ENCODE measurements around the gene ABCC1. TPM values are rescaled to one million over a fixed set of nuclear protein-coding genes. Genes with fewer than 3 reads are reported as not detected.
"Not testable (repeated sequence)": the region's sequence is repeated elsewhere in the genome, so short reads cannot be mapped to it uniquely, and the experiment has no call there.

Gene ABCC1
- total RNA-seq: 2.5 TPM

GRCh38 chr16:15949210-15950160, at the start of gene ABCC1:
Gene ABCC1 (plus strand): TSS chr16:15949616. CDS start chr16:15949752, 136 bp downstream.
- DNase-seq (ENCODE audit: low spot score): no peak
- peak; percentile 82 for ATAC-seq

- ATAC-seq: no peak
- DNase-seq (ENCODE audit: low spot score): no peak
Measured at GRCh38 chr16:15900357-15900756, 49.1 kb upstream of the ABCC1 start.

GRCh38 chr16:15900901-15901500, 48.4 kb upstream of the ABCC1 start:
- ATAC-seq (no peak), DNase-seq (ENCODE audit: low spot score) (no peak)

GRCh38 chr16:15903960-15904359, 45.5 kb upstream of the ABCC1 start:
- ATAC-seq (no peak), DNase-seq (ENCODE audit: low spot score) (no peak)

GRCh38 chr16:15906439-15906838, 43.0 kb upstream of the ABCC1 start:
- ATAC-seq: no peak
- DNase-seq (ENCODE audit: low spot score): no peak

GRCh38 chr16:15907863-15908478, 41.4 kb upstream of the ABCC1 start:
- ATAC-seq (peak; percentile 29), DNase-seq (ENCODE audit: low spot score) (no peak)

GRCh38 chr16:15911198-15911597, 38.2 kb upstream of the ABCC1 start:
- ATAC-seq: no peak
- no peak for DNase-seq (ENCODE audit: low spot score)

GRCh38 chr16:15913046-15913698, 36.2 kb upstream of the ABCC1 start:
- no peak for ATAC-seq
- DNase-seq (ENCODE audit: low spot score): no peak

- no peak for DNase-seq (ENCODE audit: low spot score)
Measured at GRCh38 chr16:15915555-15916081, 33.8 kb upstream of the ABCC1 start.

GRCh38 chr16:15916323-15916722, 33.1 kb upstream of the ABCC1 start:
- no peak for ATAC-seq
- DNase-seq (ENCODE audit: low spot score): no peak

More at GRCh38 chr16:15915555-15916081, 33.8 kb upstream of the ABCC1 start:
- ATAC-seq: no peak

- not testable (repeated sequence) for DNase-seq (ENCODE audit: low spot score); ATAC-seq
Measured at GRCh38 chr16:15918314-15918713, 31.1 kb upstream of the ABCC1 start.

GRCh38 chr16:15919331-15919730, 30.1 kb upstream of the ABCC1 start:
- no peak for DNase-seq (ENCODE audit: low spot score)
- ATAC-seq: no peak

GRCh38 chr16:15924996-15925395, 24.4 kb upstream of the ABCC1 start:
- no peak for ATAC-seq
- DNase-seq (ENCODE audit: low spot score): no peak

- ATAC-seq: no peak
- no peak for DNase-seq (ENCODE audit: low spot score)
Measured at GRCh38 chr16:15925631-15926030, 23.8 kb upstream of the ABCC1 start.

- DNase-seq (ENCODE audit: low spot score): no peak
- ATAC-seq: no peak
Measured at GRCh38 chr16:15928261-15929104, 20.9 kb upstream of the ABCC1 start.

GRCh38 chr16:15932939-15933338, 16.5 kb upstream of the ABCC1 start:
- ATAC-seq (no peak), DNase-seq (ENCODE audit: low spot score) (no peak)

- no peak for ATAC-seq
Measured at GRCh38 chr16:15933781-15934180, 15.6 kb upstream of the ABCC1 start.

GRCh38 chr16:15934991-15935390, 14.4 kb upstream of the ABCC1 start:
- DNase-seq (ENCODE audit: low spot score): no peak
- ATAC-seq: no peak

More at GRCh38 chr16:15933781-15934180, 15.6 kb upstream of the ABCC1 start:
- no peak for DNase-seq (ENCODE audit: low spot score)

GRCh38 chr16:15936809-15937208, 12.6 kb upstream of the ABCC1 start:
- not testable (repeated sequence) for ATAC-seq; DNase-seq (ENCODE audit: low spot score)

All from left lobe of liver (tissue), 2 donors.